GM12873 (cell line): Measurements from ENCODE around the gene NUCKS1.

ENCODE experiments used
- TF ChIP-seq, protein P1 (sequence below): IDR thresholded peaks from 2 replicates; pipeline ENCODE4 v1.5.1; 2012; ENCODE audit warnings: low read depth, mild to moderate bottlenecking, moderate library complexity, low read length, control low read depth; ENCODE audit not compliant: insufficient read depth; ENCODE audit errors: missing control alignments

Gene NUCKS1

DNA sequence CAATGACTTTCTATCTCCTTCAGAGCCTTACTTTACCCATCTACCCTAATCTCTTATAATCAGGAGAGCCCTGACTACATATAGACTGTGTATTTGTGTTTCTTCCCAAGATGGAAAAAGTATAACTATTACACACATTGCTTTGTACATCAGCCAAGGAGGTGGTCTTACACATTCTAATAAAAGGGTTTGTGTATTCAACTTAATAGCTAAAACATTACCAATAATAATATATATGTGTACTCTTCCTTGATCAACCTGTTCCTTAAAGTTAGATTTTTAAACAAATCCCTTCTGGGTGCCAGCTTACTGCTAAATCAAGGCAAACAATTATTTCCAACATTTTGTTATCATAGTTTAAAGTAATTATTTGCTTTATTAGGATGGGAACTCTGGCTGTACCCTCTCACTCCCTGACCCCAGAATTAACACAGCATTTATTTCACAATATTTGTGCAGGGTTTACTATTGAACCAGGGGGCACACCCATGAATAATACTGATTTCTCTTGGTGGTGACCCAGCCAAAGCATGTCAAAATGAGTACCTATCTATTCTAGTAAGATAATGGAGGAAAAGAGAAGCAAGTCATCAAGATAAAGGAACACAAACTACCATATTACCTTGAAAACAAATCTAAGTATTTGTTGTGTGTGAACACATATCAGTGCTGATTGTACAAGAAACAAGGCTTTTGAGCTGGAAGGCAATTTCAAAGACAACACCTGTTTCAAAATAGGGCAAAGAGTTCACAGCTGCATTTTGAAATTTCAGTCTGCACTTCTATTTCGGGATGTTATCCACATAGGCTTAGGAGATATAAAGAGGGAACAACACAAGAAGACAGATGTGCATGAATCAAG, 39.5 kb downstream of the NUCKS1 start:
- TF ChIP-seq, protein P1, sequence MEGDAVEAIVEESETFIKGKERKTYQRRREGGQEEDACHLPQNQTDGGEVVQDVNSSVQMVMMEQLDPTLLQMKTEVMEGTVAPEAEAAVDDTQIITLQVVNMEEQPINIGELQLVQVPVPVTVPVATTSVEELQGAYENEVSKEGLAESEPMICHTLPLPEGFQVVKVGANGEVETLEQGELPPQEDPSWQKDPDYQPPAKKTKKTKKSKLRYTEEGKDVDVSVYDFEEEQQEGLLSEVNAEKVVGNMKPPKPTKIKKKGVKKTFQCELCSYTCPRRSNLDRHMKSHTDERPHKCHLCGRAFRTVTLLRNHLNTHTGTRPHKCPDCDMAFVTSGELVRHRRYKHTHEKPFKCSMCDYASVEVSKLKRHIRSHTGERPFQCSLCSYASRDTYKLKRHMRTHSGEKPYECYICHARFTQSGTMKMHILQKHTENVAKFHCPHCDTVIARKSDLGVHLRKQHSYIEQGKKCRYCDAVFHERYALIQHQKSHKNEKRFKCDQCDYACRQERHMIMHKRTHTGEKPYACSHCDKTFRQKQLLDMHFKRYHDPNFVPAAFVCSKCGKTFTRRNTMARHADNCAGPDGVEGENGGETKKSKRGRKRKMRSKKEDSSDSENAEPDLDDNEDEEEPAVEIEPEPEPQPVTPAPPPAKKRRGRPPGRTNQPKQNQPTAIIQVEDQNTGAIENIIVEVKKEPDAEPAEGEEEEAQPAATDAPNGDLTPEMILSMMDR = no peak

DNA sequence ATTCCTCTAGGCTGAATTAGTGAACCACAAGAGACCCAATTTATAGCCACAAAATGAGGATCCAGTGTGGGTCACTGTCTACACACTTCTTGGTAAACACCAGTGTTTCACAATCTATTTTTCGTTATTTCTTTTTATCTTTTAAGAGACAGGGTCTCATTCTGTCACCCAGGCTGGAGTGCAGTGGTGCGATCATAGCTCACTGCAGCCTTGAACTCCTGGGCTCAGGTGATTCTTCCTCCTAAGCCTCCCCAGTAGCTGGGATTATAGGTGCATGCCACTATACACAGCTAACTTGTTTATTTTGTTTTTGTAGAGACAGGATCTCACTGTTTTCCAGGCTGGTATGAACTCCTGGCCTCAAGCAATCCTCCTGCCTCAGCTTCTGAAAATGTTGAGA, 40.3 kb downstream of the NUCKS1 start:
- TF ChIP-seq, protein P1 = no peak

DNA sequence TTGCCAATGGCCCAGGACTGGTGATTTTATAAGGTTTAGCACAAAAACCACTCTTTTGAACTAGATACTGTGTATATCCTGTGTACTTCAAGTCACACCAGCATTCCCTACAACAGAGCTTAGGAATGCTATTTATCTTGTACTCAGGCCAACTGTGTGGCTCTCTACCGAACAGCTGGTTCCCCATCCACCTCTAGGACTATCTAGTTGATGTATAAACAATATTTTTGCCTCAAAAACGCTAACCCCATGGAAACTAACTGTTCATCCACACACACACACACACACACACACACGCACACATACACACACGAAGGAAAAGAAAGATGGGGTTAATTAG, 41.0 kb downstream of the NUCKS1 start:
- TF ChIP-seq, protein P1 = no peak

DNA sequence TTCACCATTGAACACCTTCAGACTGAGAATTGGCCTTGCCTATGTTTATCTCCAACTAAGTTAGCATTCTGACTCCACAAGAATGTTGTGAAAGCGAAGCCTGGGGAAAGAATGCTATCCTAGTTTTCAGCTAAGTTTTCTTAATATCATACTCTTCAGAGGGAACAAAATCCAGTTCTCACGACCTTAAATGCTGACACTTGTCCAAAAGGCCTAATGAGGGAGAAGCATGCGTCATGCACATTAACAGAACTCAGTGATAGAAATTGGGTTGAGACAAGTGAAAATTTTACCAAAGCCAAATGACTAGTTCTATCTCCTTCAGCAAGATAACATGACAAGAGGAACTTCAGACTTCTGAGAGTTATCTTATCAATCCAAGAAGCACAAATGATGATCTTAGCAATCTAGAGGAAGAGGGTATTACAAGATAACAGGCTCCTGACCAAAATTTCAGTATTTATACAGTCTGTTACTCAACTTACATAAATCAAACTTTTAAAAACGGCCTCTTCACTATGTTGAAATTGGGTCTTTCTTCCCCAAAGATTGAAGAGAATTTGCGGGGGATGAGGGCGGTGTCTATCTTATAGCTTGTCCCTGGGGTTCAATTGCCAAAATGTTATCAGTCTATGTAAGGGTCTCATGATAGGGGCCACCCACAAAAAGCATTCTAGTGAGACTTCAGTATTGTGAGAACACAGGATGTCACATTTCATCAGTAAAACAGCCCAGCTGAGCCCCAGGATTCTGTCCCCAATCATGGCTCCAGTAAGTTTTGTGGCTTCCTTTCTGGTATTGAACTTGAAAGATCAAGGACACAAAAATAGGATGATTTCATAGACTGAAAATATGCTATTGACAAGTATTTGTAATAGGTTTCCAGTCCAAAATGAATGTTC, 43.1 kb downstream of the NUCKS1 start:
- TF ChIP-seq, protein P1 = no peak

DNA sequence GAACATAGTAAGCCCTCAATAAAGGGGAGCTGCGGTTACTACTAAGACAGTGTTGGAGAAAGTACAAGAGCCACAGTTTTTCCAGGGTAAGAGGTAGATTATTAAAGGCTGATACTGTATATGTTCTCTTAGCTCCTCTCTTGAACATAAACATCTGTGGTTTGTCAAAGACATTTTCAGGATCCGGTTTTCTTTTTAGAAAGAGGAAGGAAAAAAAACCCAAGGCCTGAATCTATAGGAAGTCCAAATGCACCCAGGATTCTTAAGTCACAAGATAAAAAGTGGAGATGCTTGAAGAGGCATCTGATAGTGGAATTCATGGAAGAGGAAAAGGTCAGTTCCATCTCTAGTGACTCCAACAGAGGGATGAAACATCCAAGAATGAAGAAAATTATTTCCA, 45.1 kb downstream of the NUCKS1 start:
- TF ChIP-seq, protein P1 = no peak

DNA sequence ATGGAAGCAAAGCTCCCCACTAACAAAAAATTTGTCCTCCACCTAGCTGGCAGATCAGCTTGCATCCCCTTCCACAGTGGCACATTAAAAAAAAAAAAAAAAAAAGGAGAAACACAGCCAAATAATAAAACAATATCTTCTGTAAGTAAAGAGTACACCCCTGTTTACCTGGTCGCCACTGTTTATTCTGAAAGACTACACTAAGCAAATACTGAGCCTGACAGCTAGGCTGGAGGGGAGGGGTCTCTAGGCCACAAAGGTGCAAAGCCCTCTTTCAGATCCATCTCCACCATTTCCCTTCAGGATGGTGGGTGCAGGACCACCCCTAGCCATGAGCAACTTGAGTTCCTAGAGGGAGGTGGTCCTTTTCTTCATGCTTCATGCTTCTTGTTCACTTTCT, 46.9 kb downstream of the NUCKS1 start:
- TF ChIP-seq, protein P1 = no peak

DNA sequence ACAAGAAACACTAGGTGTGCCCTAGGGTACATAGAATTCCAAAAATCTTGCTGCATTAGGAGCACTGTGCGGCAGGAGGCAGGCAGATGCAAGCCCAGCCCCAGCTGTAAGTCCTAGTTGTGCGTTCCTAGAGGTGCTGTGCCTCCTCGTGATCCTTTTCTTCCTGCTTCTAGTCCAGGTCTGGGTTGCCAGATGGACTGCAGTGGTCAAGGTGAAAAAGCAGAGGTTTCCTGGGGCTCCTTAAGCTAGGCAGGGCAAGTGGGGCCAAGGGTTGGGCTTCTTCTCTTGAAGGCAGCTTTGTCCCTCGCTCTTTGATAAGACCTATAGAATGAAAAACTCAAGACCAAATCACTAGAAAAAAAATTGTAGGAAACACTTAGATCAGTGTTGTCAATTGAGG, 48.1 kb downstream of the NUCKS1 start:
- TF ChIP-seq, protein P1 = no peak
